ENCODE measurements around the gene ST8SIA4.

The ST8SIA4 gene

DNA sequence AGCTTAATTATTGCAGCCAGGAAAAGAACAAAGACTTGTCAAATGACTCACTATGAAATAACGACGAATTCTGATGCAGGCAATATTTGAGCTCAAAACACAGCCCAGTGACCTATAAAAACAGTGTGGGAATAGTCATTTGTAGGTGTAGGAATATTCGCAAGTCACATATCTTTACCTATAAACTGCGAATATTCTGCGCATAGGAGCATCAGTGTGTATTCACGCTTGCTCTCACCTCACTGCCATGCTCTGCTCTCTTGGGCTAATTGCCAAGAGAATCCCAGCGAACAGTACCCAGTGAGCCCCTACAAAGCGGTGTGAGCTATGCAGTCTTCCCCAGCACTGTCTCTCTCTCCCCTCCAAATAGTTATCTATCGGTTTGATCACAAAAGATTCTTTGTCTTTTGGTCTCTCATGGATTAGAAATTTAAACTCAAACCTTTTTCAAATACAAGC, 74.2 kb downstream of the ST8SIA4 start:
- Histone ChIP-seq H2BK5ac (ENCODE audit: low read depth, low read length, poor library complexity, severe bottlenecking) (no peak overlapping the region), H4K8ac (ENCODE audit: low read length) (no peak overlapping the region), H3K27ac (ENCODE audit: low read length, poor library complexity, severe bottlenecking) (no peak overlapping the region), H3K4me2 (ENCODE audit: low read length, poor library complexity, severe bottlenecking) (no peak overlapping the region), H3K9me3 (ENCODE audit: control insufficient read depth, low read length) (no peaks in the 10 kb centered on the region), H2BK12ac (ENCODE audit: low read length in 2 of 2) (no peak overlapping the region), H2BK120ac (ENCODE audit: low read depth, low read length) (no peak overlapping the region), H3K79me1 (replicated peaks; ENCODE audit: low read length, poor library complexity, severe bottlenecking) (no peaks in the 10 kb centered on the region), H4K91ac (ENCODE audit: low read length) (no peak overlapping the region), H3K18ac (ENCODE audit: low read depth in 1 of 2, low read length in 2 of 2) (no peak overlapping the region), H3K36me3 (ENCODE audit: control insufficient read depth in 1 of 2, insufficient read depth in 2 of 2, low read depth in 1 of 2, low read length in 2 of 2) (no peaks in the 10 kb centered on the region), H3K4me3 (ENCODE audit: insufficient read depth in 1 of 2, low read depth in 1 of 2, low read length in 2 of 2) (no peak overlapping the region), H3K9ac (ENCODE audit: low read length) (no peak overlapping the region), H2BK15ac (ENCODE audit: low read depth, poor library complexity, severe bottlenecking) (no peak overlapping the region), H2AFZ (ENCODE audit: low read depth, low read length) (no peak overlapping the region), H3K14ac (ENCODE audit: low read length in 2 of 2) (peak overlapping the region in 1 of 2 experiments; percentile 75), H2AK5ac (ENCODE audit: low read length, severe bottlenecking) (no peak overlapping the region), H3K4ac (ENCODE audit: low read depth in 1 of 2, low read length in 2 of 2) (no peak overlapping the region), H3K27me3 (ENCODE audit: control insufficient read depth in 1 of 2, insufficient read depth in 1 of 2, low read length in 2 of 2) (no peaks in the 10 kb centered on the region), H3K4me1 (ENCODE audit: control insufficient read depth, insufficient read depth, low read depth, low read length) (no peaks in the 10 kb centered on the region), H3K23ac (ENCODE audit: low read length in 2 of 2) (peak overlapping the region in 1 of 2 experiments; percentile 59)
- WGBS: 85% methylated on average over 9 of the region's 9 CpGs
- no peak for DNase-seq

DNA sequence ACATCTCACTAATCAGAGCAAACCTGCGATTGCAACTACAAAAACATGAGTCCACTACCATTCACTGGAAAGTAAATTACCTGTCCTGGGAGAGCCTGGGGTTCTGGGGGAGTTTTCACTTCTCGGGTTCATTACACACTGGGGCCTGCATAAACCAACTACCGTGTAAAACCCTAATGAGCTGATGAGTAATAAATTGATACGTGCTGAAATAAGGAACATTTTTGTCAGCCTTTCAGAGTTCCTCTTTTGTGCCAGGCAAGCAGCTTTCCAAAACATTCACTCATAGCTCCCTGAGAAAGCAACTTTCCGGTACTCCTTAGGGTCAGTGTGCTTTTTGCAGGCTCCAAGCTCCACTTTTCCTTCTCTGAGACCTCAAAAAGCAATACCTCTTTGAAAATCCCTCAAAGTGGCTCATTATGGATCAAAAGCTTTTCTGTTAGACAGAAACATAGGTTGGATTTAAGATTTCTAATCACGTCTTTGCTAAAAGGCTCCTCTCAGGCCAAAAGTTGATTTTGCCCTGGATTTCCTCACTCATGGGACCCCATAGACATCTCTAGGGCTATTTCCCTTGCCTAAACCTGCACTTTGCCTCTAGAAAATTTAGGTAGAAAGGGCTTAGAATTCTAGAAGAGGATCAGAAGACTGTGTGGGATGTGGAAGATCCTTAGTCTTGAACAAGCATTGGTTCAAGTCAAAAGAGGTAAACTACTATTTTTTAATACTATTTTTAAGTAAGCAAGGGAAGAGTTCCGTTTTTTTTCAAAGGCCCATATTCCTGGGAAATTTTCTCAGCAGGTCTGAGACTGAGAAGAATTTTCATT, 74.8 kb downstream of the ST8SIA4 start:
- Histone ChIP-seq H3K14ac (ENCODE audit: low read length in 2 of 2) (no peak overlapping the region), H2BK15ac (ENCODE audit: low read depth, poor library complexity, severe bottlenecking) (no peak overlapping the region), H3K4me2 (ENCODE audit: low read length, poor library complexity, severe bottlenecking) (no peak overlapping the region), H3K79me1 (replicated peaks; ENCODE audit: low read length, poor library complexity, severe bottlenecking) (no peaks in the 10 kb centered on the region), H3K23ac (ENCODE audit: low read length in 2 of 2) (no peak overlapping the region), H2BK120ac (ENCODE audit: low read depth, low read length) (no peak overlapping the region), H4K8ac (ENCODE audit: low read length) (no peak overlapping the region), H2AK5ac (ENCODE audit: low read length, severe bottlenecking) (no peak overlapping the region), H2AFZ (ENCODE audit: low read depth, low read length) (peak overlapping the region; percentile 14), H2BK5ac (ENCODE audit: low read depth, low read length, poor library complexity, severe bottlenecking) (no peak overlapping the region), H3K4ac (ENCODE audit: low read depth in 1 of 2, low read length in 2 of 2) (no peak overlapping the region), H3K4me1 (ENCODE audit: control insufficient read depth, insufficient read depth, low read depth, low read length) (no peaks in the 10 kb centered on the region), H3K27me3 (ENCODE audit: control insufficient read depth in 1 of 2, insufficient read depth in 1 of 2, low read length in 2 of 2) (no peaks in the 10 kb centered on the region), H2BK12ac (ENCODE audit: low read length in 2 of 2) (no peak overlapping the region), H3K27ac (ENCODE audit: low read length, poor library complexity, severe bottlenecking) (no peak overlapping the region), H3K4me3 (ENCODE audit: insufficient read depth in 1 of 2, low read depth in 1 of 2, low read length in 2 of 2) (no peak overlapping the region), H3K9ac (ENCODE audit: low read length) (no peak overlapping the region), H3K18ac (ENCODE audit: low read depth in 1 of 2, low read length in 2 of 2) (no peak overlapping the region), H4K91ac (ENCODE audit: low read length) (no peak overlapping the region), H3K36me3 (ENCODE audit: control insufficient read depth in 1 of 2, insufficient read depth in 2 of 2, low read depth in 1 of 2, low read length in 2 of 2) (no peaks in the 10 kb centered on the region), H3K9me3 (ENCODE audit: control insufficient read depth, low read length) (no peaks in the 10 kb centered on the region)
- 71% methylated on average over 4 of the region's 7 CpGs for WGBS
- no peak for DNase-seq

DNA sequence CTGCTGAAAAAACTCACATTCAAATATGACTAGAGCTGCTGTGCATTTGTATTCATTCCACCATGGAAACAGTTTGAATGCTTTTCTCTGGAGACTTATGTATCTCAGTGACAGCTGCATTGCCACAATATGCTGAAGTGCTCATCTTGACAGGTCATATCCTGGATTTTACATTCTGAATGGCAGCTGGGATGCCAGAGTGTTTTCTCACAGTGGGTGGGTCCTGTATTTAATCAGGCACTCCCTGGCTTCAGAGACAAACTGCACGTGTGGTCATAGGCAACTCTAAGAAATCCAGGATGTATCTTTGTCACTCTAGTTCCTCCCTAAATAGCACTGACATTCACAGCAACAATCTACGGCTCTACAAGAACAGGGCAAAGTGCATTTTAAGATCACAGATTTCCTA, 75.6 kb downstream of the ST8SIA4 start:
- Histone ChIP-seq H3K9me3 (ENCODE audit: control insufficient read depth, low read length) (no peaks in the 10 kb centered on the region), H3K4me2 (ENCODE audit: low read length, poor library complexity, severe bottlenecking) (no peak overlapping the region), H3K4me3 (ENCODE audit: insufficient read depth in 1 of 2, low read depth in 1 of 2, low read length in 2 of 2) (no peak overlapping the region), H3K79me1 (replicated peaks; ENCODE audit: low read length, poor library complexity, severe bottlenecking) (no peaks in the 10 kb centered on the region), H2BK15ac (ENCODE audit: low read depth, poor library complexity, severe bottlenecking) (no peak overlapping the region), H3K4ac (ENCODE audit: low read depth in 1 of 2, low read length in 2 of 2) (no peak overlapping the region), H2BK120ac (ENCODE audit: low read depth, low read length) (no peak overlapping the region), H2AK5ac (ENCODE audit: low read length, severe bottlenecking) (no peak overlapping the region), H4K8ac (ENCODE audit: low read length) (no peak overlapping the region), H3K23ac (ENCODE audit: low read length in 2 of 2) (no peak overlapping the region), H3K14ac (ENCODE audit: low read length in 2 of 2) (no peak overlapping the region), H3K36me3 (ENCODE audit: control insufficient read depth in 1 of 2, insufficient read depth in 2 of 2, low read depth in 1 of 2, low read length in 2 of 2) (no peaks in the 10 kb centered on the region), H2BK12ac (ENCODE audit: low read length in 2 of 2) (no peak overlapping the region), H3K27ac (ENCODE audit: low read length, poor library complexity, severe bottlenecking) (no peak overlapping the region), H4K91ac (ENCODE audit: low read length) (no peak overlapping the region), H3K4me1 (ENCODE audit: control insufficient read depth, insufficient read depth, low read depth, low read length) (no peaks in the 10 kb centered on the region), H2AFZ (ENCODE audit: low read depth, low read length) (no peak overlapping the region), H2BK5ac (ENCODE audit: low read depth, low read length, poor library complexity, severe bottlenecking) (no peak overlapping the region), H3K18ac (ENCODE audit: low read depth in 1 of 2, low read length in 2 of 2) (no peak overlapping the region), H3K9ac (ENCODE audit: low read length) (no peak overlapping the region), H3K27me3 (ENCODE audit: control insufficient read depth in 1 of 2, insufficient read depth in 1 of 2, low read length in 2 of 2) (no peaks in the 10 kb centered on the region)
- 0% methylated on average over 2 of the region's 2 CpGs for WGBS
- DNase-seq: peak; percentile 25

DNA sequence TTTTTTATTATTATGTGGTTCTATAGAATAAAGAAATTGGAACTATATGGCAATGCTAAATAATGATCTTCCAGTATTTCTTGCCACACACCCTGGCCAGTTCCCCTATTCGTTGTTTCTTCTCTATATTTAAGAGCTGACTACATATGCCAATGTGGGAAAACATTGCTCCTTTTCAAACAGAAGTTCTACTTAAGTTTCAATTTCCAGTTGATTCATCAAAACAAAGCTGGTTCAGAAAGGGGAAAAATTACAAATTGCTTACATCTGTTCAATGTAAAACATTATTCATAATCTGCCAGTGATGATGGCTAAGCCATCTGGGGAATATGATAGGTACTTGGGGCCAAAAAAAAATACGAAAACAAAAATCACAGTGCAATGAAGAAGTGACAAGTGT, 76.9 kb downstream of the ST8SIA4 start:
- Histone ChIP-seq H3K27me3 (ENCODE audit: control insufficient read depth in 1 of 2, insufficient read depth in 1 of 2, low read length in 2 of 2) (no peaks in the 10 kb centered on the region), H3K4me2 (ENCODE audit: low read length, poor library complexity, severe bottlenecking) (no peak overlapping the region), H3K4me1 (ENCODE audit: control insufficient read depth, insufficient read depth, low read depth, low read length) (no peaks in the 10 kb centered on the region), H3K4ac (ENCODE audit: low read depth in 1 of 2, low read length in 2 of 2) (no peak overlapping the region), H3K9ac (ENCODE audit: low read length) (no peak overlapping the region), H3K9me3 (ENCODE audit: control insufficient read depth, low read length) (no peaks in the 10 kb centered on the region), H2BK15ac (ENCODE audit: low read depth, poor library complexity, severe bottlenecking) (no peak overlapping the region), H3K14ac (ENCODE audit: low read length in 2 of 2) (no peak overlapping the region), H2AK5ac (ENCODE audit: low read length, severe bottlenecking) (no peak overlapping the region), H2BK5ac (ENCODE audit: low read depth, low read length, poor library complexity, severe bottlenecking) (no peak overlapping the region), H4K91ac (ENCODE audit: low read length) (no peak overlapping the region), H2AFZ (ENCODE audit: low read depth, low read length) (no peak overlapping the region), H3K4me3 (ENCODE audit: insufficient read depth in 1 of 2, low read depth in 1 of 2, low read length in 2 of 2) (no peak overlapping the region), H3K23ac (ENCODE audit: low read length in 2 of 2) (no peak overlapping the region), H3K18ac (ENCODE audit: low read depth in 1 of 2, low read length in 2 of 2) (no peak overlapping the region), H4K8ac (ENCODE audit: low read length) (no peak overlapping the region), H2BK12ac (ENCODE audit: low read length in 2 of 2) (no peak overlapping the region), H3K79me1 (replicated peaks; ENCODE audit: low read length, poor library complexity, severe bottlenecking) (no peaks in the 10 kb centered on the region), H3K27ac (ENCODE audit: low read length, poor library complexity, severe bottlenecking) (no peak overlapping the region), H3K36me3 (ENCODE audit: control insufficient read depth in 1 of 2, insufficient read depth in 2 of 2, low read depth in 1 of 2, low read length in 2 of 2) (no peaks in the 10 kb centered on the region), H2BK120ac (ENCODE audit: low read depth, low read length) (no peak overlapping the region)
- WGBS: 88% methylated on average over 2 of the region's 2 CpGs
- DNase-seq: no peak

Measured in mesenchymal stem cell (in vitro differentiated cells and primary cell).